Stimulated activated CD4-positive, alpha-beta T cell treated with anti-CD3 and anti-CD28 coated beads, Interleukin-4, amount 100 ng/mL, for 48 hours (primary cell): ENCODE measurements around the gene ACBD5.
"Not testable (repeated sequence)": the region's sequence is repeated elsewhere in the genome, so short reads cannot be mapped to it uniquely, and the experiment has no call there.

Source experiments
- DNase-seq, 2 donors: peaks; one replicate each; pipeline ENCODE4 v3.0.0-alpha.2; 2020; ENCODE audit warnings: low read depth in 2 of 2

Gene ACBD5, protein sequence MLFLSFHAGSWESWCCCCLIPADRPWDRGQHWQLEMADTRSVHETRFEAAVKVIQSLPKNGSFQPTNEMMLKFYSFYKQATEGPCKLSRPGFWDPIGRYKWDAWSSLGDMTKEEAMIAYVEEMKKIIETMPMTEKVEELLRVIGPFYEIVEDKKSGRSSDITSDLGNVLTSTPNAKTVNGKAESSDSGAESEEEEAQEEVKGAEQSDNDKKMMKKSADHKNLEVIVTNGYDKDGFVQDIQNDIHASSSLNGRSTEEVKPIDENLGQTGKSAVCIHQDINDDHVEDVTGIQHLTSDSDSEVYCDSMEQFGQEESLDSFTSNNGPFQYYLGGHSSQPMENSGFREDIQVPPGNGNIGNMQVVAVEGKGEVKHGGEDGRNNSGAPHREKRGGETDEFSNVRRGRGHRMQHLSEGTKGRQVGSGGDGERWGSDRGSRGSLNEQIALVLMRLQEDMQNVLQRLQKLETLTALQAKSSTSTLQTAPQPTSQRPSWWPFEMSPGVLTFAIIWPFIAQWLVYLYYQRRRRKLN

DNA sequence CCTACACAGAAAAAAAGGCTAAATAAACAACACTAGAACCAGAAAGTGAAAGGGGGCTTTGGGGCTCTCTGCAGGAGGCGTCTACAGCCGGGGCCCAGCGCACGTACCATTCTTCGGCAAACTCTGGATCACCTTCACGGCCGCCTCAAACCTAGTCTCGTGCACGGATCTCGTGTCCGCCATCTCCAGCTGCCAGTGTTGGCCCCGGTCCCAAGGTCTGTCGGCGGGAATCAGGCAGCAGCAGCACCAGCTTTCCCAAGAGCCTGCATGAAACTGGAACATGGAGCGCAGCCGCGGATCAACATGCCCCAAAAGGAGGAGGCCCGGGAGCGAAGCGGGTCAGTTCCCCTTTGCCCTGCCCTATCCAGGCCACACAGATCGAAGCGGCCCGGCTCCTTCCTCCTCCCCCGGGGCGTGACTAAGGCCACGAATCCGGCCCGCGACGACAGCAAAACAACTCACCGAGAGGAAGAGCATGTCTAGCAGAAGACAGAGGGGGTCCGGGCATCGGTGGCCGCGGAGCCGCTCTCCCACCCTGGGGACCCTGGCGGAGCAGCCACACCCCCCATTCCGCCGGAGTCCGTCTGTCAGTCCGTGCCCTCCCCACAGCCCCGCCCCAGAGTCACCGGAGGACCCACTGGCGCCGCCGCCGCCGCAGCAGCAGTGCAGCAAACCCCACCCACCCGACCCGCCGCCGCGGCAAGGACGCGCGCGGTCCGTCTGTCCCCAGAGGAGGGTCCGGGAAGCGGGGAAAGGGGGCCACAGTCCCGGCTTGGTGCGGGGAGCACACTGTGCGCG is at the start of gene ACBD5:
Gene ACBD5 (minus strand): TSS at position 586 of the 798 bp plus-strand sequence. CDS start 109 bp downstream, at position 477.
- peak; percentile 63 to 73 for DNase-seq

DNA sequence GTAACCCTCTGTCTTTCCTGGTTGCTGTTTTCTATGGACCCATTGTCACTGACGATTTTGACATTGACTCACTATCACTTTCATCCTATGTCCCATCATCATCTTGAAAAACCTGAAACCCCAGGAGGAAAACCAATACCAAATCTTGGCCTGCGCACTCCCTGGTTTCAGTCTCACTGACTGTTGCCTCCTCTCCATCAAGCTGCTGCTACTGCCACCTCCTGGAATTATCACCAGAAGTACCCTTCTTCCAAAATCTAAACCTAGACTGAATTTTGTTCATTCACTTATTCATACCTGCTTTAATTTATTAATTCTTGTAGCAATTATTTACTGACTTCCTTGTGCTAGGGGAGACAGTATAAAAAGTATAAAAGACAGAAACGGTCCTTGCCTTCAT is 44.5 kb upstream of the ACBD5 start:
- DNase-seq: peak; percentile 13 to 40

DNA sequence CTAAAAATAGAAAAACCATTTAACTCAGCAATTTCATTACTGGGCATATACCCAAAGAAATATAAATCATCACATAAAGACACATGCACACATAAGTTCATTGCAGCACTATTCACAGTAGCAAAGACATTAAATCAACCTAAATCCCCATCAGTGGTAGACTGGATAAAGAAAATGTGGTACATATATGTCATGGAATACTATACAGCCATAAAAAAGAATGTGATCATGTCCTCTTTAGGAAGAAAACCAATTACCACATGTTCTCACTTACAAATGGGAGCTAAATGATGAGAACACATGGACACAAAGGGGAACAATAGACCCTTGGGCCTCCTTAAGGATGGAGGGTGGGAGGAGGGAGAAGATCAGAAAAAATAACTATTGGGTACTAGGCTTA is 36.0 kb upstream of the ACBD5 start:
- DNase-seq: no peak

DNA sequence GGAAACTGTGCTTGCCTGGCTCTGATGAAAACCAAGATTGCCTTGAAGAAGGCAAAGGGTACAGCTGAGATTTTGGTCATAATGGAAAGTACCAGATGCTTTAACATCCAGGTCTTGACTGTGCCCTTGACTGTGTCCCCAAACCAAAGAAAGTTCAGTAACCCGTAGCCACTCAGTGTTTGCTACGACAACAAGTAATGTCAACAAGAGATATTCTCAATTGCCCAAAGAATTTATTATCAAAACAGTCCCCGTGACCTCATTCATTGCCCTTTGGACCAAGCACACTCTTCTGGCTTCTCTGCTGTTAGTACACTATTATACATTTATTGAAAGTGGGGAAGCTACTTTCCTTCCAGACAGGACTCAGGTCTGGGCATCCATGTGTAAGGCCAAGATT is 25.4 kb upstream of the ACBD5 start:
- DNase-seq: not testable (repeated sequence)

DNA sequence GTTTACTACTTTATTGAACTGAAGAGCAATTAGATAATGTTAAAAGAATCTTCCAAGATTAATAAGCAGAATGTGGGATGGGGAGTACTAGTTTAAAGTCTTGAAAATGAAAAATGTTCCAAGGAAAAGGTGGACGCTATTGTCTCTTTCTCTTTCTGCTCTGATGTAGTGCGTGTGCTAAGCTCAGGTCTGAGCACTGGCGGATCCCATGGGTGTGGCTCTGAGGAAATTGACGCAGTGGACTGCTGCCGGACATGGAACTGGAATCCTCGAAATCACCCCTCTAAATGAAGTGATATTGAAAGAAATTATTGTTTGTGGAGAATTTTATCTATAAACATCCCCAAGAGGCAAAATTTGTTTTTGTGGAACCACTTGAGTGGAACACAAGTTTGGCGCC is 22.2 kb upstream of the ACBD5 start:
- DNase-seq: not testable (repeated sequence)

DNA sequence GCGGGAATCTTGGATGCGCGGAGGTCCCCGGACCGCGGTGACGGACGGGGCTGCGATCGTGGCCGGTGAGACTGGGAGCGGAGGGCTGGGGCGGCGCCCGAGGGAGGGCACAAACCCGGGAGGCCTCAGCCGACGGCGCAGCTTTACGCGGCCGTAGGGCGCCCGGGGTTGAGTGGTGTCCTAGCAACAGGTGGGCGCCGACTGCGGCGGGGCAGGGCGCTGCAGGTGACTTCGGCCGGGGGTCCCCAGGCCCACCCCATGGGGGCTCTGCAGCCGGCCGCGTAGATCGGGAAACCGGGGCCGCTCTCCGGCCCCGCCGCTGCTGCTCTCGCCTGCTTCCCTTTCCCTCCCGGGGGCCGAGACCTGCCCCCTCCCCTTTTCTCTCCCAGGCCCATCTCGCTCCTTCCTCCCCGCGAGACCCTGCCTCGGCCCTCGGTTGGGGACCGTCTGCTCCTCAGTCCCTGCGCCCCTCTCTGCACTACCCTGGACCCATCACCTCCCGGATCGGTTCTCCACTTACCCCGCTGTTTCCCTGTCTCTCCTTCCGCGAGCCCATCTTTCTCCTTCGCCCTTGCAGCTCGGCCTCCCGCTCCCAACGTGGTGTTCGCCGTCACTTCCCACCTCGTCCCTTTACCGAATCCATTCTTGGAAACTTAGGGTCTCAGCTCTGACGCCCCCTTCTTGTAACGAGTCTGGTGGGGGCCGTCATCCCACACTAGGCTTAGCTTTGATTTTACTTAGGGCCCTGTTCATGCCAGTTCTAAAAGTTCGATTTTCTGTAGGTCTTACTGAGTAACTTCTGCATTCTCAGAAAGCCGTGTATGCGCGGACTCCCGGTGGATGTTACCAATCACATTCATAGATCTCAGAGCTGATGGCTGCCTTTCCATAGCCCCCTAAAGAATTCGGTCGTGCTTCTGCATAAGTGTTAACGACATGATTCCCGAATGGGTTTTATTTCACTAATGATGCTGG is 18.5 kb upstream of the ACBD5 start:
- no peak for DNase-seq

DNA sequence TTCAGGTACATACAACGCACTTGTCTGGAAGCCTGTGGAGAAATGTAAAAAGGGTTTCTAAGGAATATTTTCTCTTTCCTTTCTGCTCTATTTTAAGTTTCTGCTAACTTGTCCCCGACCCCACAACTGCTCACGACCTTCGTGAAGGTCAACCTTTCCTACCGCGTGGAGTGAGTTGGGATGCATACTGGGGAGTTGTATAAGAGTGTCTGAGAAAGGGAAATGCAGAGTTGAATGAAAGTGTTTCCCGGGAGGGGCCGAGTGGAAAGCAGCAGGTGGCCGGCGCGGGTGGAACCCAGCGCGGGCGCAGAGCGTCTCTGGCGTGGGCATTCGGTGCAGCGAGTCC is 17.9 kb upstream of the ACBD5 start:
- DNase-seq: no peak

DNA sequence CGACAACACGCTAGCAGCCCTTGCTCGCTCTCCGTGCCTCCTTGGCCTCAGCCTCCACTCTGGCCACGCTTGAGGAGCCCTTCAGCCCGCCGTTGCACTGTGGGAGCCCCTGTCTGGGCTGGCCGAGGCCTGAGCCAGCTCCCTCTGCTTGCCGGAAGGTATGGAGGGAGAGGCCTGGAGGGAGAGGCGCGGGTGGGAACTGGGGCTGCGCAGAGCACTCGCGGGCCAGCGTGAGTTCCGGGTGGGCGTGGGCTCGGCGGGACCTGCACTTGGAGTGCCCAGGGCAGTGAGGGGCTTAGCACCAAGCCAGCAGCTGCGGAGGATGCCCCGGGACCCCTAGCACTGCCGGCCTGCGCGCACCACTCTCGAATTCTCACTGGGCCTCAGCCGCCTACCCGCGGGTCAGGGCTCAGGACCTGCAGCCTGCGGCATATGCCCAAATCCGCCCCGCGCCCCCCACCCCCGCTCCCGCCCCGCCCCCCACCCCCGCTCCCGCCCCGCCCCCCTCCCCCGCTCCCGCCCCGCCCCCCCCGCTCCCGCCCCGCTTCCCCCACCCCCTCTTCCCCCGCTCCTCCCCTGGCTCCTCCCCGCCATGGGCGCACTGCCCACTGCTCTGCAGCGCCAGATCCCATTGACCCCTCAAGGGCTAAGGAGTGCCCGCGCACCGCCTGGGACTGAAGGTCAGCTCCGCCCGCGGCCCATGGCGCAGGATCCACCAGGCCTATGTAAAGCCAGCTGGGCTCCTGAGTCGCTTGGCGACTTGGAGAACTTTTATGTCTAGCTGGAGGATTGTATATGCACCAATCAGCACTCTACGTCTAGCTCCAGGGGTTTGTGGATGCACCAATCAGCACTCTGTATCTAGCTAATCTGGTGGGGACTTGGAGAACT is 15.9 kb upstream of the ACBD5 start:
- no peak for DNase-seq

DNA sequence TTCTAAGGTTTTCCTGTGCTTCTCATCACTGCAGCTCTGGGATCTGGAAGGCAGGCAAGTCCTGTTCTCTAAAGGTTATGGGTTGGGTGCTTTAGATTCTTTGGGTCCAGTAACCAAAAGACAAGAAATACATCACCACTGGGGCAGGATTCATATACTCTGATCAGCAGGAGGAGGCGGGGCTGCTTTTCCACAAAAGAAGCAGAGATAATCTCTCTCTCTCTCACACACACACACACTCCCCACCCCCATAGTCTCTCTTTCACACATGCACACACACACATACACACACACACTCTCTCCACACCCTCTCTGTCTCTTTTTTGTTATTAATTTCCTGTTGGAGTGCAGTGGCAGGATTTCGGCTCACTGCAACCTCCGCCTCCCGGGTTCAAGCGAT is 13.0 kb upstream of the ACBD5 start:
- no peak for DNase-seq

DNA sequence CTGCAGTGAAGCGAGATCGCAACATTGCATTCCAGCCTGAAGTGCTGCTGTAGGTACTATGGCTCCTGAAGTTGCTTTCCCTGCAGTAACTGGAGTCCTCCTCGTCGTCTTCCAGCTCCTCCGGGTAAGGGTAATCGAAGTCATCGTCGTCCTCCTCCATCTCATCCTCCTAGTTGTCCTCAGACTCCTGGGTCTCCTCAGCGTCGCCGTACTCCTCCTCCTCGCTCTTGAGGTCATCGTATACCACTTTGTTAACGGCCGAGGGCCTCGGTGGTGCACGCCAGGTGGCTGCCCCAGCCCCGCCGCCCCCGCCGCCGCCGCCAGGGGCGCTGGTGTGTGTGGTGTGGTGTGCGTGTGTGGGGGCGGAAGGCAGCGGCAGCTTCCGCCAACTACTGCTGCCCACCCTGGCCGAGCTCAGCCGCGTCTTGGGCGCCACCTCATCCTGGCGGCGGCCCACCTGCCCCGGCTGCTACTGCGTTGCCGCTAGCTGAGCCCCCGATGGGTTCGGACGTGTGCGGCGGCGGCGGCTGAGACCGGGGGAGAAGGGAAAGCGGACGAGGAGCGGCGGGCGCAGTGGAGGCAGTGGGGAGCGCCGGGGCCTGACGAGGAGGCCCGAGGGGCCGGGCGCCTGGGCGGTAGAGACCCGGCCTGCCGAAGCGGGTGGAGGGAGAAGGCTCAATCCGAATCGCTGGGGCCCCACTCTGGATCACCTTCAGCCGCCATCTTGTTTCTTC is 11.8 kb upstream of the ACBD5 start:
- peak; percentile 77 to 81 for DNase-seq

DNA sequence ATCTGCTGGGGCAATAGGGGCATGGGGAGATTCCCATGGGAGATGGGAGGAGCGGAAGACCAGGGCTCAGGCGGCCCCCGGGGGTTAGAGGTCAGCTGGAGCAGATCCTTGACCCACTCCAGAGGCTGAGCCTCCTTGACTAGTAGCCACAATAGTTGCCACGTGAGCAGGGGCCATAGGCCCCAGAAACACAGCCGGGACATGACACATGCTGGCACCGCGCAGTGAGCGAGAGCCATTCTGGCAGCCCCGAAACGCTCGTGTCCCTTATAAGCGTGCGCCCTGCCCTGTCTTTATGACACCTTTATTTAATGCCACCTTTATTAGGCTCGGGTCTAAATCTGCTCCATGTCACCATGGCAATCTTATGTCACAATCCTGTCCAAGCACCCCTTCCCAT is 11.0 kb upstream of the ACBD5 start:
- DNase-seq: no peak

DNA sequence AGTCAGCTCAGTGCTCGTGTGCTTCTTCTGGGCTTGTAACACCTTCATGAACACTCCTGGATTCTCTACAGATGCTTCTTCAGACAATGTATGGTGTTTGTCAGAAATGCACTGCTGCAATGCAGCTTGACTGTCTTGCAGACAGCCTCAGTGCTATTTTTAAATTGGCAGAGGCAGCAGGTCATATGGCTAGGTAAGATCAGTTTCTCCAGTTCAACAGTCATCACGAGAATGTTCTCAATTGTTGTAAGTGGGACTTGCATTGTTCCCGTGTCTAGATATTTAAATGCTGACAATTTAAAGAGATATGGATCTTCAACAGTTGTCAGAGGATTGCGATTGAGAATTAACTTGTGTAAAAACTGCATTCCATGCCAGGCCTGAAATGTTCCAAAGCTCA is 7.6 kb upstream of the ACBD5 start:
- no peak for DNase-seq

DNA sequence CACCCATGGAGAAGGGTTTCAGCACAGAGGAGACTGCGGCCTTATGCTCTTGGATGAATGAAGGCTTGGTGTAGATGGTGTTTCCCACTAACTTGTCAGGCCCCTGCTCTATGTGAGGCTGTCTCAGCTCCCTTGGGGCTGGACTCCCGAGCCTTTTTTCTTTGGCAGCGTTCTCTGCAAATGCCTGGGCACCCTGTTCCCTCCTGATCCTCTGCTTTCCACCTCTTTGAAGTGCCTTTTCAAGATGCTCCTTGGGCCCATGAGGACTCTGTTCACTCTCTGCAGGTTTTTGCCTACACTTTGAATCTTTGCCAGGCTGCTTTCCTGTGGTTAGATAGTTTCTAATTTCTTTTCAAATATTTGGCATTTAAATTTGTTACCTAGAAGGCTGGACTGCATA is 6.8 kb upstream of the ACBD5 start:
- DNase-seq: no peak

DNA sequence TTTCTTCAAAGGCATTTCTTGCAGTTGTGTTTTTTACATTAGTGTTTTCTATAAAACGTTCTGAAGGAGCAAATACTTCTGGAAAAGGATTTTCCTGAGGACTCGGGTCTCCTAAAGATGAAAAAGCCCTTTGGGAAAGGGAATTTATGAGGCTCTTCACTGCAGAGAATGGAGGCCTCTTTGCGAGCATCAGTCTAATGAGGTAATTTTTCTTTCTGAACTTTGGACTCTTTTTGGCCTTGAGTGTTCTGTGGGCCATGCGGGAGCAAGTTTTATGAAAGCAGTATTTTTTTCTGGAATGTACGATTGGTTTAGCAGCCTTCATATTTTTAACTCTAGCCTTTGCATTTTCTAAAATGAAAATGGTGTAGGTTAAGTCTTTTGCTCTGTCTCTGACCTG is 6.4 kb upstream of the ACBD5 start:
- DNase-seq: no peak

DNA sequence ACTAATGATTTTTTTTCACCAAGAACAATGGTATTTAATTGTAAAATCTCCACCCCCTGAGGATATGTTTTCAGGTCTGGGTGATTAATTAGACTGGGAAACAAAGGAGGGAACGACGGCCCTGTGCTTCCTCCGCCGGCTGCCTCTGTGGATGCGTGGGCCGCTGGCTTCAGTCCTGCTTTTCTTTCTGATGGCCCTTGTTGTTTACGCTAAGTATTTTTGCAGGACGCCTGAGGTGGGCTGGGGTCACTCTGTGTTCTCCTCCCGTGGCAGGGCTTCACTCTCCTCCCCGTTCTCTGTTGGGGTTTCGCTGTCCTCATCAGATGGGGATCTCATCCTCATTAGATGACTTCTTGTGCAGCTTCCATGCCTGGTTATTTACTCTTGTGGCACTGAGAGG is 5.2 kb upstream of the ACBD5 start:
- no peak for DNase-seq

DNA sequence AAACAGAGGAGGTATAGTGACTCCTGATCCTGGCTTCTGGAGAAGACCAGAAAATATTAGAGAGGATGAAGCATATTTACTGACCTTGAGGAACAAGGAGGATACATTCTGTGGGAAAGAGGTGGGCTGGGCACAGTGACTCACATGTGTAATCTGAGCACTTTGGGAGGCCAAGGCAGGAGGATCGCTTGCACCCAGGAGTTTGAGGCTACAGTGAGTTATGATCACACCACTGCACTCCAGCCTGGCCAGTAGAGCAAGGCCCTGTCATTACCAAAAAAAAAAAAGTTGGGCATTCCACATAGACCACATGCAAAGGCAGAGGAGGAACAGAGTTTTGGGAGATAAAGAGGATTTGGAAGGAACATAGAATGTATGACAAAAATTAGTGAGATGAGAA is 4.4 kb upstream of the ACBD5 start:
- DNase-seq: no peak

DNA sequence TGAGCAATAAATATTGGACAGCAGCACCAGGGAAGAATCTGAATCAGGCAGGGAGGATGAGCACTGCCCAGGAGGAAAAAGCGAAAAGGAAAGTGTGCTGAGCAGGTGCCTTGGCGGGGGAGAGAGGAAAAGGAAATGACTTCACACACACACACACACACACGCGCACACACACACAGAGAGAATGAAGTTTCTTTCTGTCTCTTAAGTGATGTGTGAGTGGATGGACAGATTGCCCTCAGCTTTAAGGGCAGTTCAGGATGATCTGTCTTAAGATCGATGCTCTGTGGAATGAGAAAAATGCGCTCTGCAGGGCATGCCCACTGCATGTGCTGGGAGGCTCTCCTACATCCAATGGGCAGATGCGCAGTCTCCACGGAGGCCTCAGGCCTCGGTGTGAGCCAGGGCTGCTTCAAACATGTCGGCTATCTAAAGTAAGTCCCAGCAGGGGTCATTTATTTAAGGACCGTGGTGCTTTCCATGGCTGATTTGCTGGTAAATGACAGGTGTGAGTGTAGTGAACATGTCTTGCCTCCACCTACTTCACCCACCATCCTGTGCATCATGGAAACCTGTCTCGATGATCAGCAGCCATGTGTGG is 2.5 kb upstream of the ACBD5 start:
- DNase-seq: peak; percentile 45 to 50

DNA sequence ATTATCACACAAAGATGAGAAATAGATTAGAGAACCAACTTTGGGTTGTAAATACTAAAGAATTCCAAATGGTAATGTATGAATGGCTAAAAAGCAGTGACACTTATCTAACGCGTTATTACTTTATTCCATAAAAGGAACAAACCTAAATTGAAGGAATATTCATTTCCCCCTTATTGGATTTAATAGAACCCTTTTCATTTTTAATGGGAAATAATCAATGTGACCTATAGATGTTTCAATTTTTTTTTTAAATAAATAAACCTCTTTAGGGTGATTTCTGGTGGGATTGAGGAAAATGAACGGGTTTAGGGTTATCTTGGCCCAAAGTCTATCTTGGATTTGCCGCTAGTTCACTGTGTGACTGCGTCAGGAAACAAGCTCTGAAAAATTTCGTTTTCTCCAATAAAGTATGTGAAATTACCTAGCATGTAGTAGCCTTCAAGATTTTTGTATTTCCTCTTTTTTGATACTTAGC is 1.9 kb upstream of the ACBD5 start:
- no peak for DNase-seq

DNA sequence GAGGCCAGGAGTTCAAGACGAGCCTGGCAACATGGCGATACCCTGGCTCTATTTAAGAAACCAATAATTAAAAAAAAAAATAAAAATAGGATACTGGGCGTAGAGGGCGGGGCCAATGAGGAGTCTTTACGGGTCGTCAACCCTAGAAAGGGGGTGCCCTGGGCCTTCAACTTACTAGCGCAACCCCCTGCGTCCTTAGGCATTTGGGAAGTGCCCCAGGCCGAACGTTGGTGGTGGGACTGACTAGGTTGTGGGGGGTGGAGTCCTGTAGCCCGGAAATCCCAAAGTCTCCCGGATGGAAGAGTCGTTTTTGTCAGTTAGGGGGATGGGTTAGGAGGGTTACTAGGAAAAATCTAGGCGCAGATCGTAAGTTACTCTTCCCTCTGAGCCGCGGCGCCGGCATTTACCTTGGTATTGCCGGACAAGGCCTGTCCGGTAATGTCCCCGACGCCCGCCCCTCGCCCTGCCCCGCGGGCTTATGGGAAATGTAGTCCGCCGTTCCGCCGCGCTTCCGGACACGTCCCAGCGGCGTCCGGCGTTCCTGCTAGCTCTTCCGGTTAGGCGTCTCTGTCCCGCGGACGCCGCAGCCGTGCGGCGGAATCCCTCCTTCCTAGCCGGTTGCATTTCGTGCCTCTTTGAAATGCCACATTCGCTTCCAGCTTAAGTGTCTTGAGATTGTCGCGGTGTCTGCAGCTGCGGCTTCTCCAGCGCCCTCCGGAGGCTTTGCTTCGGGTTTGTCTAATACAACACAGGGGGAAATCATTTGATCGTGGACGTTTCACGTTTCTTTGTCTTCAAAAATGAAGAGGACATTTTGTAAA is 1.3 kb upstream of the ACBD5 start:
- peak; percentile 78 to 86 for DNase-seq
